Measurements from ENCODE around the gene CAV2. TPM values are rescaled to one million over a fixed set of nuclear protein-coding genes. Genes with fewer than 3 reads are reported as not detected.

The CAV2 gene
- total and polyA plus RNA-seq, 2 of the 8 experiments (the other 6 are each of a cell fraction or from before 2014, with no cell fraction given): 2.8 to 4.7 TPM

DNA sequence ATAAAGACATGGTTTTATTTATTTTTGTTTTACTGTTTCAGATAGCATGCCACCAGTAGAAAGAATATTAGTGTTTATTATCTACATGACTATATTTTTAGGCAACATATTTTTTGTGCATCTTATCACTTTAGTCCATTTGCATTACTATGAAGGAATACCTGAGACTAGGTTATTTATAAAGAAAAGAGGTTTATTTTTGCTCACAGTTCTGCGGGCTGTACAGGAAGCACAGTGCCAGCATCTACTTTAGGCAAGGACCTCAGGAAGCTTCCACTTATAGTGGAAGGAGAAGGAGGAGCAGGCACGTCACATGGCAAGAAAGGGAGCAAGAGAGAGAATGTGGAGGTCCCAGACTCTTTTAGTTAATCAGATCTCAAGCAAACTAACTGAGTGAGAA lies 5.7 kb downstream of the CAV2 start:
- no peak overlapping the region for H2BK15ac ChIP-seq (ENCODE audit: low read length)
- H3K79me1 ChIP-seq (ENCODE audit: low read depth, low read length): no peaks in the 10 kb centered on the region
- no peak overlapping the region for H3K14ac ChIP-seq (ENCODE audit: insufficient read length)
- H3K56ac ChIP-seq (replicated peaks; ENCODE audit: insufficient read length, low read depth, low read length): no peak overlapping the region
- H3K27me3 ChIP-seq (replicated peaks in 1 of 4; ENCODE audit: control insufficient read depth in 3 of 4, extremely low read depth in 1 of 4, insufficient read depth in 3 of 4, low read length in 3 of 4): peaks cover 0 to 9% (median 7%) of the 10 kb centered on the region in 4 experiments; a peak in 6 of 7 replicates
- no peaks in the 10 kb centered on the region for H3K79me2 ChIP-seq (ENCODE audit: control insufficient read depth in 1 of 2, insufficient read depth in 2 of 2, low read length in 2 of 2)
- ChIA-PET POLR2A (ENCODE audit: partially characterized antibody) (no interaction called here), CTCF (ENCODE audit: partially characterized antibody) (no interaction called here)
- H3K4me2 ChIP-seq (ENCODE audit: insufficient read depth in 1 of 2, low read depth in 2 of 2, low read length in 2 of 2): no peak overlapping the region
- H3K4ac ChIP-seq (replicated peaks; ENCODE audit: insufficient read length, low read depth, low read length): no peak overlapping the region
- no peaks in the 10 kb centered on the region for H3K36me3 ChIP-seq (ENCODE audit: control insufficient read depth in 2 of 4, insufficient read depth in 4 of 4, low read length in 3 of 4)
- H3K23ac ChIP-seq (ENCODE audit: insufficient read length): no peak overlapping the region
- no peak overlapping the region for H3K18ac ChIP-seq (ENCODE audit: extremely low read depth, low read length)
- 73% methylated on average over 2 of the region's 2 CpGs; no CpG with 5 or more reads in 1 of the 2 experiments for WGBS, 2 experiments (ENCODE audit: extremely low coverage in 1 of 2, insufficient coverage in 1 of 2, insufficient read length in 1 of 2, insufficient replicate concordance in 2 of 2, low coverage in 1 of 2, low lambda C conversion rate in 2 of 2, missing lambda C conversion rate in 1 of 2)
- no peak overlapping the region for H4K8ac ChIP-seq (ENCODE audit: extremely low read depth, insufficient read depth, low read length)
- FAIRE-seq (no peak), DNase-seq (ENCODE audit: low read depth in 1 of 2, low spot score in 2 of 2) (no peak)
- no peak overlapping the region for H4K5ac ChIP-seq (ENCODE audit: insufficient read length, low read depth, low read length)
- no peak overlapping the region for H2AK5ac ChIP-seq (ENCODE audit: low read depth, low read length)
- H2BK12ac ChIP-seq (ENCODE audit: low read depth, low read length): no peak overlapping the region
- no peak overlapping the region for H3K9ac ChIP-seq (replicated peaks in 1 of 4; ENCODE audit: extremely low read depth in 1 of 4, low read depth in 3 of 4, low read length in 3 of 4)
- no peak overlapping the region for H2BK120ac ChIP-seq (replicated peaks; ENCODE audit: low read depth, low read length)
- no peaks in the 10 kb centered on the region for H3K9me3 ChIP-seq (ENCODE audit: insufficient read depth in 2 of 2, low read depth in 1 of 2, low read length in 1 of 2)
- H2BK5ac ChIP-seq (ENCODE audit: low read depth, low read length): no peak overlapping the region
- H3K27ac ChIP-seq (ENCODE audit: low read depth, low read length): no peak overlapping the region
- no peak overlapping the region for H2AFZ ChIP-seq (ENCODE audit: low read length)
- no peak overlapping the region for H4K91ac ChIP-seq (replicated peaks; ENCODE audit: insufficient read length, low read length)
- H2BK20ac ChIP-seq (ENCODE audit: low read length): no peak overlapping the region
- no peak overlapping the region for H3K4me3 ChIP-seq (ENCODE audit: extremely low read depth in 1 of 4, insufficient read depth in 2 of 4, low read depth in 3 of 4, low read length in 4 of 4)
- peaks cover 3% of the 10 kb centered on the region; the same call in 1 of the 2 replicates for H3K23me2 ChIP-seq (ENCODE audit: low read depth, low read length)
- H4K20me1 ChIP-seq (replicated peaks in 1 of 2; ENCODE audit: control insufficient read depth in 1 of 2, insufficient read depth in 2 of 2, low read length in 2 of 2): no peaks in the 10 kb centered on the region
- peaks cover 0 to 3% (median 2%) of the 10 kb centered on the region in 4 experiments; a peak in 3 of 7 replicates for H3K4me1 ChIP-seq (replicated peaks in 1 of 4; ENCODE audit: control insufficient read depth in 3 of 4, insufficient read depth in 4 of 4, low read length in 3 of 4)
- TF ChIP-seq MAFK (IDR thresholded peaks at IDR 0.05; ENCODE audit: low read depth, low read length) (no peak), GABPA (IDR thresholded peaks at IDR 0.05; ENCODE audit: borderline replicate concordance, insufficient read depth, low read length) (no peak), ZNF274 (IDR thresholded peaks at IDR 0.05; ENCODE audit: borderline replicate concordance, extremely low read depth, low read length) (no peak), TEAD4 (IDR thresholded peaks at IDR 0.05; ENCODE audit: low read depth, low read length) (no peak), KDM5A (IDR thresholded peaks at IDR 0.05; ENCODE audit: low read length) (no peak), RAD21 (IDR thresholded peaks at IDR 0.05 in 1 of 2, conservative IDR thresholded peaks at IDR 0.05 in 1 of 2; ENCODE audit: low read depth in 2 of 2, low read length in 2 of 2) (no peak), SIX5 (IDR thresholded peaks at IDR 0.05; ENCODE audit: low read depth, low read length) (no peak), CHD1 (IDR thresholded peaks at IDR 0.05; ENCODE audit: low read depth, low read length) (no peak), EGR1 (IDR thresholded peaks at IDR 0.05; ENCODE audit: borderline replicate concordance, low read depth, low read length) (no peak), SRF (IDR thresholded peaks at IDR 0.05; ENCODE audit: low read depth, low read length) (no peak), TBP (IDR thresholded peaks at IDR 0.05; ENCODE audit: low read depth, low read length) (no peak)
- TF ChIP-seq, protein P1, sequence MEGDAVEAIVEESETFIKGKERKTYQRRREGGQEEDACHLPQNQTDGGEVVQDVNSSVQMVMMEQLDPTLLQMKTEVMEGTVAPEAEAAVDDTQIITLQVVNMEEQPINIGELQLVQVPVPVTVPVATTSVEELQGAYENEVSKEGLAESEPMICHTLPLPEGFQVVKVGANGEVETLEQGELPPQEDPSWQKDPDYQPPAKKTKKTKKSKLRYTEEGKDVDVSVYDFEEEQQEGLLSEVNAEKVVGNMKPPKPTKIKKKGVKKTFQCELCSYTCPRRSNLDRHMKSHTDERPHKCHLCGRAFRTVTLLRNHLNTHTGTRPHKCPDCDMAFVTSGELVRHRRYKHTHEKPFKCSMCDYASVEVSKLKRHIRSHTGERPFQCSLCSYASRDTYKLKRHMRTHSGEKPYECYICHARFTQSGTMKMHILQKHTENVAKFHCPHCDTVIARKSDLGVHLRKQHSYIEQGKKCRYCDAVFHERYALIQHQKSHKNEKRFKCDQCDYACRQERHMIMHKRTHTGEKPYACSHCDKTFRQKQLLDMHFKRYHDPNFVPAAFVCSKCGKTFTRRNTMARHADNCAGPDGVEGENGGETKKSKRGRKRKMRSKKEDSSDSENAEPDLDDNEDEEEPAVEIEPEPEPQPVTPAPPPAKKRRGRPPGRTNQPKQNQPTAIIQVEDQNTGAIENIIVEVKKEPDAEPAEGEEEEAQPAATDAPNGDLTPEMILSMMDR (IDR thresholded peaks at IDR 0.05; ENCODE audit: control extremely low read depth in 1 of 3, insufficient read depth in 1 of 3, low read depth in 1 of 3, low read length in 3 of 3): no peak
